ENCODE results near the gene GNG12.

- TF ChIP-seq CTCF (conservative IDR thresholded peaks at IDR 0.05) (no peak), ZFX (IDR thresholded peaks at IDR 0.05) (no peak)
Measured at GRCh38 chr1:67843331-67843730, 10.1 kb upstream of the GNG12 start.

All from C4-2B (cell line).